Astrocyte (in vitro differentiated cells and primary cell): ENCODE results near the gene OR6C65.

ENCODE experiments used
- CTCF ChIP-seq: IDR thresholded peaks from 2 replicates; pipeline ENCODE4 v1.5.1; 2011; ENCODE audit warnings: low read depth, mild to moderate bottlenecking, inconsistent platforms, low read length, moderate library complexity; ENCODE audit not compliant: insufficient read depth
- EZH2 ChIP-seq: IDR thresholded peaks from 2 replicates; pipeline ENCODE4 v1.6.1; 2012; ENCODE audit warnings: mild to moderate bottlenecking, low read length, inconsistent platforms; ENCODE audit not compliant: insufficient read depth

GRCh38 chr12:55445357-55445756 lies 45.0 kb downstream of the OR6C65 start:
- no peak for TF ChIP-seq CTCF
- TF ChIP-seq EZH2 = no peak
